GM18907 (cell line): Measurements from ENCODE around the gene MYO1D.

ENCODE experiments used
- ATAC-seq: cut with Tn5 transposase; IDR thresholded peaks from one replicate; pipeline ENCODE4 v1.9.1; 2021; ENCODE audit warnings: mild to moderate bottlenecking, moderate library complexity; ENCODE audit not compliant: unreplicated experiment

The MYO1D gene

GRCh38 chr17:32444301-32445073, 432.4 kb downstream of the MYO1D start, which contains the start of gene PSMD11:
TSS of gene PSMD11 (plus strand) at chr17:32444510. CDS start at chr17:32444524, 14 bp downstream.
- peak; percentile 92 for ATAC-seq

GRCh38 chr17:32443827-32444300, 433.1 kb downstream of the MYO1D start:
- ATAC-seq, result peak; percentile 1
